Gastrocnemius medialis (tissue), 4 donors: ENCODE data around the gene OR13C9.

Experiments
- POLR2A ChIP-seq, 2 donors: fragments of 450-650 bp; IDR thresholded peaks; one replicate each; pipeline ENCODE4 v1.6.1; 2017; ENCODE audit warnings: antibody characterized with exemption in 2 of 2, mild to moderate bottlenecking in 2 of 2, moderate library complexity in 2 of 2
- TF ChIP-seq, protein P1 (sequence below), 5 experiments: fragments of 450-650 bp in 3 of 5; fragments of 200-600 bp in 2 of 5; sonication (generic) in 2 of 5; IDR thresholded peaks in 4 of 5; conservative IDR thresholded peaks in 1 of 5; 1 replicate in 4 of 5; 2 replicates in 1 of 5; pipeline ENCODE4 v1.5.1; 2016 to 2019; ENCODE audit warnings: antibody characterized with exemption in 5 of 5, mild to moderate bottlenecking in 3 of 5, moderate library complexity in 3 of 5

- TF ChIP-seq, protein P1, sequence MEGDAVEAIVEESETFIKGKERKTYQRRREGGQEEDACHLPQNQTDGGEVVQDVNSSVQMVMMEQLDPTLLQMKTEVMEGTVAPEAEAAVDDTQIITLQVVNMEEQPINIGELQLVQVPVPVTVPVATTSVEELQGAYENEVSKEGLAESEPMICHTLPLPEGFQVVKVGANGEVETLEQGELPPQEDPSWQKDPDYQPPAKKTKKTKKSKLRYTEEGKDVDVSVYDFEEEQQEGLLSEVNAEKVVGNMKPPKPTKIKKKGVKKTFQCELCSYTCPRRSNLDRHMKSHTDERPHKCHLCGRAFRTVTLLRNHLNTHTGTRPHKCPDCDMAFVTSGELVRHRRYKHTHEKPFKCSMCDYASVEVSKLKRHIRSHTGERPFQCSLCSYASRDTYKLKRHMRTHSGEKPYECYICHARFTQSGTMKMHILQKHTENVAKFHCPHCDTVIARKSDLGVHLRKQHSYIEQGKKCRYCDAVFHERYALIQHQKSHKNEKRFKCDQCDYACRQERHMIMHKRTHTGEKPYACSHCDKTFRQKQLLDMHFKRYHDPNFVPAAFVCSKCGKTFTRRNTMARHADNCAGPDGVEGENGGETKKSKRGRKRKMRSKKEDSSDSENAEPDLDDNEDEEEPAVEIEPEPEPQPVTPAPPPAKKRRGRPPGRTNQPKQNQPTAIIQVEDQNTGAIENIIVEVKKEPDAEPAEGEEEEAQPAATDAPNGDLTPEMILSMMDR (IDR thresholded peaks at IDR 0.05 in 4 of 5, conservative IDR thresholded peaks at IDR 0.05 in 1 of 5), result no peak
- no peak for TF ChIP-seq POLR2A (IDR thresholded peaks at IDR 0.05)
Observed at GRCh38 chr9:104611213-104611612, 6.8 kb downstream of the OR13C9 start.
